CD4-positive, alpha-beta T cell (primary cell): ENCODE data around the gene VWA5B2. TPM values are rescaled to one million over a fixed set of nuclear protein-coding genes. Genes with fewer than 3 reads are reported as not detected.

Experiments
- ATAC-seq: fragments of 200-7000 bp; cut with Tn5 transposase; one replicate; pipeline ENCODE4 v1.10.0; 2022; ENCODE audit warnings: mild to moderate bottlenecking; ENCODE audit not compliant: poor library complexity
- CTCF ChIA-PET: fragments of 350-600 bp; sonication (Branson Sonifier 250); formaldehyde crosslinking; loops from one replicate; lab custom pipeline; 2021; ENCODE audit warnings: antibody characterized with exemption, inconsistent platforms; lab: Charles Lee
- POLR2A ChIA-PET: fragments of 350-600 bp; sonication (Branson Sonifier 250); formaldehyde crosslinking; loops from one replicate; lab custom pipeline; 2021; ENCODE audit warnings: antibody characterized with exemption, inconsistent platforms; lab: Charles Lee
- DNase-seq, 14 experiments: peaks; one replicate each; pipeline ENCODE4 v3.0.0-alpha.2; 2013 to 2020; ENCODE audit warnings: mixed read lengths in 2 of 14
- H3K27ac ChIP-seq, 2 donors: one replicate each; pipeline versions ENCODE4 v1.5.1 to v1.7.0; 2013; ENCODE audit warnings: low read length in 2 of 2, low read depth in 1 of 2, mild to moderate bottlenecking in 1 of 2
- H3K27me3 ChIP-seq, 2 experiments: 1 replicate in 1 of 2; 2 replicates in 1 of 2; pipeline versions ENCODE4 v1.6.1 to v1.7.0; 2013; ENCODE audit warnings: low read length in 2 of 2, control low read depth in 1 of 2, mild to moderate bottlenecking in 1 of 2, moderate library complexity in 1 of 2; ENCODE audit not compliant: insufficient read depth in 2 of 2, control insufficient read depth in 1 of 2
- H3K36me3 ChIP-seq: one replicate; pipeline ENCODE4 v1.6.1; 2013; ENCODE audit warnings: low read length, control low read depth; ENCODE audit not compliant: insufficient read depth
- H3K4me1 ChIP-seq: one replicate; pipeline ENCODE4 v1.6.1; 2013; ENCODE audit warnings: low read length, control low read depth; ENCODE audit not compliant: insufficient read depth
- H3K4me3 ChIP-seq: one replicate; pipeline ENCODE4 v1.5.1; 2013; ENCODE audit warnings: mild to moderate bottlenecking, low read length, moderate library complexity
- H3K9me3 ChIP-seq, 2 experiments: 1 replicate in 1 of 2; 2 replicates in 1 of 2; pipeline versions ENCODE4 v1.6.1 to v1.7.0; 2013; ENCODE audit warnings: low read length in 2 of 2, mild to moderate bottlenecking in 2 of 2, control low read depth in 1 of 2, moderate library complexity in 1 of 2; ENCODE audit not compliant: control insufficient read depth in 1 of 2, insufficient read depth in 1 of 2
- H3K27ac Mint-ChIP-seq: one replicate; pipeline ENCODE4 v1.8.0; 2020; ENCODE audit warnings: mixed read lengths
- H3K27me3 Mint-ChIP-seq: one replicate; pipeline ENCODE4 v1.8.0; 2021; ENCODE audit warnings: mixed read lengths
- H3K36me3 Mint-ChIP-seq: one replicate; pipeline ENCODE4 v1.8.0; 2021; ENCODE audit warnings: low read depth, mixed read lengths
- H3K4me1 Mint-ChIP-seq: one replicate; pipeline ENCODE4 v1.8.0; 2021; ENCODE audit warnings: low read depth, mixed read lengths
- H3K4me3 Mint-ChIP-seq: one replicate; pipeline ENCODE4 v1.8.0; 2020; ENCODE audit warnings: mild to moderate bottlenecking, mixed read lengths
- H3K9me3 Mint-ChIP-seq: one replicate; pipeline ENCODE4 v1.8.0; 2020; ENCODE audit warnings: mixed read lengths
- CTCF ChIP-seq: fragments of 200-600 bp; IDR thresholded peaks from one replicate; pipeline ENCODE4 v1.8.0; 2022; ENCODE audit warnings: antibody characterized with exemption, mild to moderate bottlenecking
- intact Hi-C, 2 experiments: fragments of 100-400 bp; cut with DNase I in 1 of 2; cut with micrococcal nuclease in 1 of 2; formaldehyde crosslinking; loops; one replicate each; pipeline versions ENCODE4 v1.15.1 to v1.9.0; 2023 to 2025; cut with DNase I, micrococcal nuclease
- total RNA-seq, 174 experiments: library from RNA in 2 of 174; stranded (reverse) in 2 of 174; gene quantifications; one replicate each; pipeline ENCODE4 v1.2.3 and lab custom pipeline; 2021 to 2026

Gene VWA5B2
- total RNA-seq, 2 experiments from 2014 or later, result not detected

- Histone ChIP-seq H3K4me3 (peak within 1 kb of the TSS; percentile 86), H3K36me3 (peaks cover 19% of the 10 kb centered on the region), H3K27ac (peak within 1 kb of the TSS; percentile 61 to 79), H3K9me3 (no peaks in the 10 kb centered on the region), H3K27me3 (no peaks in the 10 kb centered on the region), H3K4me1 (peaks cover 28% of the 10 kb centered on the region)
- H3K4me1 Mint-ChIP-seq, result peaks cover 21% of the 10 kb centered on the region
- H3K4me3 Mint-ChIP-seq, result peak within 1 kb of the TSS; percentile 93
- intact Hi-C loops, result loop anchor here (1.0 to 5.0 kb wide), 9 partner anchors 51 to 364 kb away; partner anchors contain the start of genes ABCC5 (in 1 of the 2), ABCF3 (in 1 of the 2), AP2M1 (in 1 of the 2) and CLCN2 (in 1 of the 2)
- peak within 1 kb of the TSS; percentile 94 for H3K27ac Mint-ChIP-seq
- no peaks in the 10 kb centered on the region for H3K27me3 Mint-ChIP-seq
- ChIA-PET POLR2A (interaction anchor here (1.0 to 1.3 kb wide), 2 partner anchors 14 to 113 kb away, joined by 4 read pairs; partner anchors contain the start of gene EIF2B5), CTCF (interaction anchor here (1.1 to 3.4 kb wide), 5 partner anchors 12 to 103 kb away, joined by 4 to 21 read pairs (median 12); partner anchors contain the start of genes ABCF3 and CAMK2N2)
- H3K36me3 Mint-ChIP-seq, result peaks cover 32% of the 10 kb centered on the region
- no peaks in the 10 kb centered on the region for H3K9me3 Mint-ChIP-seq
- peak; percentile 79 to 94 (median 82) for DNase-seq
- TF ChIP-seq CTCF, result no peak
- ATAC-seq, result peak; percentile 41
Measured at GRCh38 chr3:184248454-184249411, 19.3 kb downstream of the VWA5B2 start, which contains the start of gene ALG3. Gene ALG3 (minus strand): TSS chr3:184248962. CDS start chr3:184248940, 22 bp downstream.

GRCh38 chr3:184249412-184250166 lies 20.2 kb downstream of the VWA5B2 start, which contains the start of gene EEF1AKMT4:
Gene EEF1AKMT4 (plus strand): TSS chr3:184249672. CDS start chr3:184249695, 23 bp downstream.
- H3K36me3 ChIP-seq, result peaks cover 11% of the 10 kb centered on the region
- H3K27me3 ChIP-seq, result no peaks in the 10 kb centered on the region
- H3K9me3 Mint-ChIP-seq, result no peaks in the 10 kb centered on the region
- CTCF ChIA-PET, result interaction anchor here (0.5 to 1.7 kb wide), 15 partner anchors 10 to 365 kb away, joined by 3 to 21 read pairs (median 4); partner anchors contain the start of genes ABCC5, ABCF3, CAMK2N2 and PARL
- peak within 1 kb of the TSS; percentile 94 for H3K27ac Mint-ChIP-seq
- intact Hi-C loops, result loop anchor here (1.0 to 5.0 kb wide), 13 partner anchors 22 to 365 kb away; partner anchors contain the start of genes PSMD2 (in 2 of the 2), ABCC5 (in 1 of the 2), ABCF3 (in 1 of the 2) and AP2M1 (in 1 of the 2)
- DNase-seq (peak; percentile 90 to 99 (median 94)), ATAC-seq (peak; percentile 86)
- H3K36me3 Mint-ChIP-seq, result peaks cover 24% of the 10 kb centered on the region
- peaks cover 28% of the 10 kb centered on the region for H3K4me1 ChIP-seq
- peaks cover 21% of the 10 kb centered on the region for H3K4me1 Mint-ChIP-seq
- peak within 1 kb of the TSS; percentile 61 to 79 for H3K27ac ChIP-seq
- H3K4me3 Mint-ChIP-seq, result peak within 1 kb of the TSS; percentile 93
- H3K4me3 ChIP-seq, result peak within 1 kb of the TSS; percentile 86
- no peaks in the 10 kb centered on the region for H3K9me3 ChIP-seq
- POLR2A ChIA-PET, result interaction anchor here (0.8 to 1.3 kb wide), 6 partner anchors 13 to 114 kb away, joined by 3 to 7 read pairs (median 4); partner anchors contain the start of genes EIF2B5 and VWA5B2
- TF ChIP-seq CTCF, result no peak
- H3K27me3 Mint-ChIP-seq, result no peaks in the 10 kb centered on the region
